LHCN-M2 (cell line): ENCODE data around the gene PSMA3. TPM values are rescaled to one million over a fixed set of nuclear protein-coding genes. Genes with fewer than 3 reads are reported as not detected.
A peak's percentile ranks its signal among the peaks of the same experiment; 100 is the strongest.
"Not testable (repeated sequence)": the region's sequence is repeated elsewhere in the genome, so short reads cannot be mapped to it uniquely, and the experiment has no call there.

Experiments used
- DNase-seq: peaks from one replicate; pipeline ENCODE4 v3.0.0-alpha.2; 2012; ENCODE audit warnings: low read depth
- polyA plus RNA-seq: library from polyadenylated mRNA; unstranded; fragments of >200 nt; gene quantifications from one replicate; pipeline ENCODE4 v1.2.1, GENCODE V29; 2012; ENCODE audit warnings: missing spikeins
- total RNA-seq: library from RNA; depleted of rRNA; stranded (reverse); fragments of >200 nt; gene quantifications from 2 replicates; pipeline ENCODE4 v1.2.3, GENCODE V29; 2014; rRNA removed

The PSMA3 gene
- total RNA-seq, result 82.1 and 104 TPM in 2 replicates
- 92.0 TPM for polyA plus RNA-seq

DNA sequence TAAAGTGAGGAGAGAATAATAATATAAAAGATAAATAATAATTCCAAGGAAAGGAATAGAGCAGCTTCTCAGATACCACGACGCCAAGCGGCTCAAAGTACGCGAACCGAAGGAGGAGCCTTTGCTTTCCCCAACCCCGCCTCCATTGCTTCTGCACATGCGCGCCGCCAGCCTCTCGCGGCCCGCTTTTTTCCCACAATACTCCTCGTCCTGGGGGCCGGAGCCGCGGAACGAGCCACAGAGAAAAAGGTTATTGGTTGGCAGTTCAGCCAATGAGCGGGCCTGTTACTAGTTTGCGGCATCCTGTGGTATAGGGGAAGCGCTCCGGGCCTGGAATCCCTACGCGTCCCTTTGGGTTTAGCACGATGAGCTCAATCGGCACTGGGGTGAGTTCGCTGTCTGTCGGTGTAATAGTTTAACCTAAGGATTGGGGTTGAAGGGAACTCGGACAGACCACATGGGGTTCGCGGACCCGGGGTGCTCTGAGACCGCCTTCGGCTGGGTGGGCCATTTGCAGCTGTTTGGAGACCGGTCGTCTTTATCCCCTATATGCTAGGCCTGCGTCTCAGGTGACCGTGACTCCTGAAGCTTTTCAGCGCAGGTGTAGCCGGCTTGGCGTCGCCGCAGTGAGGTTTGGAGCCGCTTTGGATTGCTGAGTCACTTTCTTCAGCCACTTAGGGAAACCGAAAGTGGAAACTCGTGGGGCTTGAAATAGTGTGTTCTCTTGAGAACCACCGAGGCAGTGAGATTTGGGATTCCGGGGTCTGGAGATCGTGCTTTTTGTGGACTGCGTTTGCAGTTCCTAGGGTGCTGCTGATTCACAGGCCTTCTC, at the start of gene PSMA3:
PSMA3 (plus strand) TSS at position 288 of the 832 bp plus-strand sequence; CDS start at position 366, 78 bp downstream.
- DNase-seq, result peak; percentile 96

DNA sequence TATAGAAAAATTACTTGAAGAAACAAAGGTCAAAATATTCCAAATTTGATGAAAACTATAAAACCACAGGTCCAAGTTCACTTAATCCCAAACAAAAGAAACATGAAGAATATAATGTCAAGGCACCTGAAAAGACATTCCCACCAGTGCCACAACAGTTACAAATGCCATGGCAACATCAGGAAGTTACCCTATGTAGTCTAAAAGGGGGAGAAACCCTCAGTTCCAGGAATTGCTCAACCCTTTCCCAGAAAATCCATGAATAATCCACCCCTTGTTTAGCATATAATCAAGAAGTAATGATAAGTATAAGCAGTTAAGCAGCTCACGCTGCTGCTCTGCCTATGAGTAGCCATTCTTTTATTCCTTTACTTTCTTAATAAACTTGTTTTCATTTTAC, 48.4 kb upstream of the PSMA3 start:
- no peak for DNase-seq

DNA sequence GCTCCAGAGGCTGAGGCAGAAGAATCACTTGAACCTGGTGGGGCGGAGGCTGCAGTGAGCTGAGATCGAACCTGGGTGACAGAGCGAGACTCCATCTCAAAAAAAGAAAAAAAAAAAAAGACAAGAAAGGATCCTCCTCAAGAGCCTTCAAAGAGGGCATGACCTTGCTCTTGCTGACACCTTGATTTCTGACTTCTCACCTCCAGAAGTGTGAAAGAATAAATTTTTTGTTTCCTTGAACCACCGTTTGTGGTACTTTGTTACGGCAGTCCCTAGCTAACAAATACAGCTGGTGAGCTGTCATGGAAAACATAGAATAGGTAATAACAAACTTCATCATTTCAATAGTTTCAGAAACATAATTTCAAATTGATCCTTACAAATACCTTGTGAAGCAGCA, 46.6 kb upstream of the PSMA3 start:
- DNase-seq, result no peak

DNA sequence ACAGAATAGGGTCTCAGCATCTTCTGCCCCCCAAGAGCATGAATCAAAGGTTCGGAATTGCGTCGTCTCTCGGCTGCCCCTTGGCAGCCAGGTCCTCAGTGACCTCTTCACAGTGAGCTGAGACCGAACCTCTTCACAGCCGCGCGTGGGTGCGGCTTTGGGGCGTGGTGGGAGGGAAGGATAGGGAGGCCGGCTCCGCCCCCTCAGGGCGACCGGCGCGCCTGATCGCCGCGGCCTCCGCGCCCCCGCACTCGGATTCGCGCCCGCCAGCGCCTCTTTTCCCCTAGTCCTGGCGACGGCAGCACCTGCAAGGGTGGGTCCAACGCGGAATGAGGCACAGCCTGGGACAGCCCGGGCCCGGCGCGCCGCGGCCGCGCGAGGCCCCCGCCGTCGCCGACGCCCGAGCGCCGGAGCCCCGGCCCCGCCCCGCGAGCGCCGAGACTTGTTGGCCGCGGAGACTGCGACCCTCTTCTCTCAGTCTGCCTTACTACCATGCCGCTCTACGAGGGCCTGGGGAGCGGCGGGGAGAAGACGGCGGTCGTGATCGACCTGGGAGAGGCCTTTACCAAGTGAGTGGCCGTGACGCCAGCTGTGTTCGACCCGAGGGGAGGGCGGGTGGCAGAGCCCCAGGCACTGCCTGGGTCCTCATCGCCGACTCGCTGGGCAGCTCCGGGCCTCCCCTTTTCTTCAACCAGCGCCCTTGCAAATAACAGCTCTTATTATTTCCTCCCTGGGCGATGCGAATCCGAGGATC, 44.7 kb upstream of the PSMA3 start, which contains the start of gene ACTR10:
ACTR10 (plus strand) TSS at position 424 of the 754 bp plus-strand sequence; CDS start at position 493, 69 bp downstream.
- peak; percentile 78 for DNase-seq

DNA sequence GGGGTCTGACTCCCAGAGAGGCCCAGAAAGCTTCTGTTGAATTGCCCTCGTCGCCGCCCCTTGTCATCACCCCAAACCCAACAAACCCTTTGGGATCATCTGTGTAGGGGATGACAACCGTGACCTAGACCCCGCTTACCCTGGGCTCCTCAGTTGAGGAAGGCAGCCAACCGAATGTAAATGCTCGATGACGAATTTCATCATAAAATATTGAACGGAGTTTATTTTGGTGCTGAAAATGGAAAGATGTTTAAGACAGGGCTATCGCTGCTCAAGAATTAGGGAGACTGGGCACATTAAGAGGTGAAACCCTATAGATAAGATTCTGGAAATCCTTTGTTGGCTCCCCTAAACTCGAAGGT, 44.2 kb upstream of the PSMA3 start:
- no peak for DNase-seq

DNA sequence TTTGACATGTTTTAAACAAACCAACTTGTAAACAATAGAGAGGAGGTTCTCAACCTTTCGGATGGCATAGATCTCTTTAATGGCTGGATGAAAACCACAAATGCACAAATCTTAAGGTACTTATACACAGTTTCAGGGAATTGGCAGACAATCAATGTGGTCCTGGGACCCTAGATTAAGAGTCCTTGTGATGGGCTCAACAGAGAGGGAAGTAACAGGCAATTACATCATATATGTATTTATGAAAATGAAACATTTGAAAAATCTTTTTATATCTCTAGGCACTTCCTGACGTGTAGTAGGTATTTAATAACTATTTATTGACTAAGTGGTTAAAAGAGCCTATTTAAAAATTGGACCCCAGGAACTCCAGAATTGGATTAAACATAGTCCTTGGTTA, 43.8 kb upstream of the PSMA3 start:
- no peak for DNase-seq

DNA sequence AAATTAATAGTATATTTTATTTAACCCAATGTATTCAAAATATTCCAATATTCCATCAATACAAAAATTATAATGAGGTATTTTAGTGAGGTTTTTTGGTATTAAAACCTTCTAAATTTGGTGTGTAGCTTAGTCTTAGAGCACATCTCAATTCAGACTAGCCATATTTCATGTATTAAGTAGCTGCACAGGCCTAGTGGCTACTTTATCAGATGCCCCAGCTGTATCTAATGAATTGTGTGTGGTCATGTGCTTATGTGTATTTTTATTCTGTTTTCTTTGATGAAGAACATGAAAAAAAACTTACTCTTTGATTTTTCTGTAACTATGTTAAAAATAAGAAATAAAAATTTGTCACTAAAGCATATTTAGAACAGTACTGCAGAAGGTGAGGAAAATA, 31.5 kb upstream of the PSMA3 start:
- no peak for DNase-seq

DNA sequence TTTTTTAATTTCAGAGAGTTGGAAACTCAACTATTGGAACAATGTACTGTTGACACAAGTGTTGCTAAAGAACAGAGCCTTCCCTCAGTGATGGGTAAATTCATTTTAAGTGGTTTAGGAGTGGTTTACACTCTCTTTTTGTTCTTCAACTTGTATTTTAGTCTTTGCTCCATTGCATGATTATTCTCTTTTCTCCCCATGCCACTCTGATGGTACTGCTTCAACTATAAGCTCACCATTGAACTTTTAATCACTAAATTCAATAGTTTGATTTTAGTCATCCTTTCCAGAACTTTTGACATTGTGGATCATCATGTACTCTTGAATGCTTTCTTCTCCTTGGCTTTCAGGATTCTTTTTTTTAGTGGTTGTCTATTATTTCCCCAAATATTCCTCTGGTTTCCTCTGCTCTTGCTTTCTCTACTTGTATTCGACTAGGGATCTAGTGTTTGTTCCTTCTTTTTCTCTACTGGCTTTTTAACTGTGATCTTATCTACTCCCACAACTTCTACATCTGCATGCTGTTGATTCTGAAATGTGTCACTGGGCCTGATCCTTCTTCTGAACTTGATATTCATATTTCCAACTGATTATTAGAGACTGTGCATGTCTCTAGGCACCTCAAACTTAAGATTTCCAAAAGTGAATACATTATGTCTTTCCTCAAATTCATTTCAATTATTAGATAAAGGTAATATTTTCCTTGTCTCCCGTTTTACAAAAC, 29.3 kb upstream of the PSMA3 start:
- no peak for DNase-seq

DNA sequence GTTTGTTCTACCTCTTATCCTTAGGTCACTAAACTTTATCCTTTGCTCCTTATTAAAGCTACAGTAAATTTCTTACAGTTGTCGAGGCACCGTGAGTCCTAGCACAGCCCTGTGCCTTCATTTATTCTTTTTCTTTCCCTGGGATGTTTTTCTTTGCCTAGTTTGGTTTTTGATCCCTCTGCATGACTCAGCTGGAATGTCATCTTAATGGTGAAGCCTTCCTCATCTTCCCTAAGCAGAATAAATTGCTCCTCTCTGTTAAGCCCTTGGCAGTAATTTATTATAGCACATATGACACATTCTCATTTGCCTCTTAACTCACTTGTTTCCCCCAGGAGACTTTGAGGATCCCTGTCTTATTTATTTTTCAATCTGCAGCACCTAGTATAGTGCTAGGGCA, 28.1 kb upstream of the PSMA3 start:
- DNase-seq, result peak; percentile 66

DNA sequence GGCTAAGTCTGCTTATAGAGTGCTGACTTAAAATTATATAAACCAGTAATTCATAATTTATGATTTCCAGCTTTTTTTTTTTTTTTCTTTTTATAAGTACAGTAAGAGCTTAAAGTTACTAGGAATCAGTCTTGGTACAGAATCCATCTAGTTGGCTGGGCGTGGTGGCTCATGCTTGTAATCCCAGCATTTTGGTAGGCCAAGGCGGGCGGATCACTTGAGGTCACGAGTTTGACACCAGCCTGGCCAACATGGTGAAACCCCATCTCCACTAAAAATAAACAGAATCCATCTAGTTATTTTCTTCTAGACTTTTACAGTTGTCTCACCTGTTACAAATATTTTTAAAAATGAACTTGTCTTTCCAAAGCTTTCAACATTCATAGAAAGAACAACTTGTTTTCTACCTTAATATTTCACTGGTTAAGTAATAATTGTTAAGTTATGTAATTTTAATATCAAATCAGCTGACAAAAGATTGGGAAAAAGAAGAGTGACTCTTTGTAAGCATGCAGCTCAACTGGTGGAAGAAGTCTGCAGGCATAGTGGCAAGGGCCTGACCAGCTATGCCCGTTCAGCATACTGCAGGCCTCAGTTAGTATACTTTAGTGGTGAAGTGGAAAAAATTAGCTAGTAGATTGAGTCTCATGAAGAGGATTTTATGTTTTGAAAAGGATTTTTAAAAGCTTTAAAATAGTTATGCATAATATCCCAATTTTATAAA, 17.4 kb upstream of the PSMA3 start:
- no peak for DNase-seq

DNA sequence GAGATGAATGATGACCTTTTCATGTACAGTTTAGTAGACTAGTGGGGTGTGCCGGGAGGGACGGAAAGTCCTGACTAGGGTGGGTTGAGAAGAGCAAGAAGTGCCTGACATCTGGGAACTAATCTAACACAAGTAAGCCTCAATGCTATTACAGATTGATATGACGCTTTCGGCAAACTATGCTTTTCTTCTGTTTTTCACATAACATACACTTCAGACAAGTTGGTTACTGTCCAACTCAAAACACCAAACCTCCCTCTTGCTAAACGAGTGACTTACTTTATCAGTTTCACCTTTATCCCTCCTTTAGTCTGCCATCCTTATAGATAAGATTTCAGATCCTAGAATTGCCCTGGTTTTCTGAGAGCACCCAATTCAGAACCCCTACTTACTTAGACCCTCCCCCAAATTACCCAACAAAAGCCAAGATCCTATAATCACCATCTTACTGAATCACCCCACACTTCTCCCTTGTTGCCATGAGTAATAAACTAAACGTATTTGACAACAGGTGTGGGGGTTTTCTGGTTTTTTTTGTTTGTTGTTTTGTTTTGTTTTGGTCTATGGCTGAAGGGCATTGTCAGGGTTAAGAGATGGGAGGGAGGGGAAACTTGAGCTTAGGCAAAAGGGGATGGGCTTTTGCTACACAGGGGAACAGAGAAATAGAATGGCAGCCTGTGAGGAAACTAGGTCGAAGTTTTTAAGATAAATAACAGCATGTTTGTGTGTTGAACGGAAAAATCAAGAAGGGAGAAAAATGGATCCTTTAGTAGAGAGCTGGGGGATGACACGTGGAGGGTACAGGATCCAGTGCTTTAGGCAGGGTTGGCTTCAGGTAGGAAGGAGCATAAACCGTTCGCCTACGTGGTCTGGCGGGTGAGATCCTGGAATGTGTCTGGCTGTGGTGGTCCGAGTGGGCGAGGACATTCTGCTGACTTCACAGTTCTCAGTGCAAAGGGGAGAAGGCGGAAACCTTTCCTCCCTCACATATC, 6.1 kb upstream of the PSMA3 start:
- DNase-seq, result peak; percentile 69

DNA sequence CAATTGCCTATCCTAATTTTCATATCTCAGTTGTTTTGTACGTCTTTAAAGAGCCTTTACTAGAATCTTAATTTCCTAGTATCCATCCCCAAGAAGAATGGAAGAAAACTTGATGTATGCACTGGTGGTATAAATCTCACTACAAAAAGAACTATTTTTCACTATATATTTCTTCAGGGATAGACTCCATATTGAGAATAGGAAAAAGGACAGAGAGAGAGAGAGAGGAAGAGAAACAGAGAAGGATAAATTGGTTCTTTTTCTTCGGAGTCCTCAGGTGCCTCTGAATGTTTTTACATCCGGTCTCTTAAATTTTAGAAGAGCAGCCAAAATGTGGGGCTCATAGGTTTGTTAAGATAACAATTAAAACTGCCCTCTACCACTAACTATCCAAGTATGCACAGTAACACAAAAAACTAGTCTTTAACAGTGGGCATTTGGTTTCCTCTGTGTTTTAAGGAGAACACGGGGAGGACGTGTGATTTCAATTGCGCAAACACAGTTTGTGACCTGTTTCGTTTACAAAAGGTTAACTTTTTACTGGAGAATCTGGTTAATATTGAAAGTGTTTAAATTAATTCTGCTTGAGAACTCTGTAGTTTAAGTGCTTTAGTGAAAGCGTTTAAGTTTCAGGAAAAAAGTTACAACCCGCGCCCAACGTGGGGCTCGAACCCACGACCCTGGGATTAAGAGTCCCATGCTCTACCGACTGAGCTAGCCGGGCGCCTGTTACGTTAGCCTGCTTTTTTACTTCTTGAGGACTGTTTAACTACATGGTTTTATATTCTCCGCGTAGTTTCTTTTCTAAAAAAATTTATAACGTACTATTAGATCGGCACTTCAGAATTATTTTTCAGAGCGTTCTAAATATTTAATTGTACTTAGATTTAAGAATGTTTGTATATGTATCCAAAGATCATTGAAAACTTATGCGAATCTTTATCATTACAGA, 5.1 kb upstream of the PSMA3 start:
- DNase-seq, result peak; percentile 55

DNA sequence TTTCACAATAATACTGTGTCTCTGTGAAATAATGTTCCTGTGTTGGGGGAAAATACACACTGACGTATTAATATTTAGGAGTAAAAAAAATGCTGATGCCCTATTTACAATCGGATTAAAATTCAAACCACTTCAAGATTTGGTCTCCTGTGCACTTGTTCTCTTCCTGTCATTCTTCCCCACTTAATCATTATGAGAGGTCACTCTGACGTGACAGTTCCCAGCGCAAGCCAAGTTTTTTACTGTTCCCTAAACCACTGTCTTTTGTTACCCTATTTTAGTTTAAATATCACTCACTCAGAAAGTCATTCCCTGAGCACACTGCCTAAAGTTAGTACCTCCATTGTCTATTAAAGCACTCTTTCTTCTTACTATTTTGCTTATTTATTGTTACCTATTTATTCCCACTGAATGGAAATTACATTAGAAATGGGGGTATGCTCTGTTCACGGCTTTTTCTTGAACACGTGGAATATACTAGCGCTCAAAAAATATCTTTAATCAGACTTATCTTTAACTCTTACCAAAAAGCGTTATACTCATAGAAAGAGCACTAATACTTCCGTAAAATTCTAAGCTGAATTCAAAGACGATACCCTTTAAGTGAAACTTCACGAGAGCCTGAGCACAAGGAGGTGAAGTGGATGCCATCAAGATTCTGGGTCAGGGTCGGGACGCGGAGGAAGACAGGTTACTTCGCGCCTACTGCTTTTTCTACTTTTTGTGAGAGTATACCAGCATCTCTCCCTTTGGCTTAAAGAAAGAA, 670 bp upstream of the PSMA3 start:
- peak; percentile 26 for DNase-seq

DNA sequence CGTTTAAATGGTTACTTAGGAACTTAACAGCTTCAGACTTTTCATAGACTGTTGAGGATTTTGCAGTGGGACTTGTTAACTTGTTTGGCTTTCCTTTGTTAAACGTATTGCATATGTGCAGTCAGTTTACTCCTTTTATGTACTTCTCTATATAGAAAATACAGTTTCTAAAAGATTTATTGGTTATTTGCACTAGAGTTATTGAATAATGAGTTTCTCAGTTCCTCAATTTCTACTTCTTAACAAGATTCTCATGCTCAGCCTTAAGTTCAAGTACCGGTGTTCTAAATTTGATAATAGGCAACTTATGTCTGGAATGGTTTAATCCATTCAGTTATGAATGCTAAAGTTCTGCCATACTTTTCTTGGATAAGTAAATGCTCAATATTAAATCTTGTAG, 919 bp downstream of the PSMA3 start:
- no peak for DNase-seq

DNA sequence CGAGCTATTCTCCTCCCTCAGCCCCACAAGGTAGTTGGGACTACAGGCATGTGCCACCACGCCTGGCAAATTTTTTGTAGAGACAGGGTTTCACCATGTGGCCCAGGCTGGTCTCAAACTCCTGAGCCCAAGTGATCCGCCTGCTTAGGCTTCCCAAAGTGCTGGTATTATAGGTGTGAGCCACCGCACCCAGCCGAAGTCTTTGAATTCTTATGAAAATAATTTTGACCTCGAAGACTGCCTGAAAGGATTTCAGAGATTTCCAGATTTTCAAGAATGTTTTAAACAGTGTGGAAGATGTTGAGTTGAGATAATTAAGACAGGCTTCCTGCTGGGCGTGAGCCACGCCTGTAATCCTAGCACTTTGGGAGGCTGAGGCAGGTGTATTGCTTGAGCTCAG, 5.0 kb downstream of the PSMA3 start:
- DNase-seq, result no peak

DNA sequence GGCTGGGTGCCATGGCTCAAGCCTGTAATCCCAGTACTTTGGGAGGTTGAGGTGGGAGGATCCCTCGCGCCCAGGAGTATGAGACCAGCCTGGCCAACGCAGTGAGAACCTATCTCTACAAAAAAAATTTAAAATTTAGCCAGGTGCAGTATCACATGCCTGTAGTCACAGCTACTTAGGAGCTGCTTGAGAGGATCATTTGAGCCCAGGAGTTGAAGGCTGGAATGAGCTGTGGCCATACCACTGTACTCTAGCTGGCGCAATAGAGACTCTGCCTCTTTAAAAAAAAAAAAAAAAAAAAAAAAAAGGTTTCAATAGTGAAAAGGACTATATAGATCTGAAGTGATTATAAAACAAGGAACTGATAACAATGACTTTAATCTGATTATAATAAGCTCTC, 13.5 kb downstream of the PSMA3 start:
- DNase-seq, result no peak

DNA sequence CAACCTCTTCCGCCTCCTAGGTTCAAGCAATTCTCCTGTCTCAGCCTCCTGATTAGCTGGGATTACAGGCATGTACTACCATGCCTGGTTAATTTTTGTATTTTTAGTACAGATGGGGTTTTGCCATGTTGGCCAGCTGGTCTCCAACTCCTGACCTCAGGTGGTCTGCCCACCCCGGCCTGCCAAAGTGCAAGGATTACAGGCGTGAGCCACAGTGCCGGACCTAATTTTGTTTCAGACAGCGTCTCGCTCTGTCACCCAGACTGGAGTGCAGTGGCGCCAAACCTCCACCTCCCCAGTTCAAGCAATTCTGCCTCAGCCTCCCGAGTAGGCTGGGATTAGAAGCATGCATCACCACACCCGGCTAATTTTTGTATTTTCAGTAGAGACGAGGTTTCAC, 17.4 kb downstream of the PSMA3 start:
- not testable (repeated sequence) for DNase-seq

DNA sequence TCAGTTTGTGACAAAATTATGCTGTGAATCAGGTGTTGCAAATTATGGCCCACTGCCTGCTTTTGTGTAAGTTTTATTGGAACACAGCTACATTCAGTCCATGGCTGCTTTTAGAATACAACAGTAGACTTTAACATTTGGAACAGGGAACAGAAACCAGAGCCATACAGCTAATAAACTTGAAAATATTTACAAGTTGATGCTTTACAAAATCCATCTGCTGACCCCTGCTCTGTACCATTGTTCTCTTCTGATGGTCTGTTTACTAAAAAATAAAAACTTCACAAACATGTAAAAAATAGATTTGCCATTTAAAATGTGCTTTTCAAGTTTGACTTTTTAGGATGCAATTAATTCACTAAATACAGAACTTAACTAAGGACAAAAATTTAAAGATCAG, 20.8 kb downstream of the PSMA3 start:
- no peak for DNase-seq
